Right lobe of liver (tissue), 6 donors: ENCODE data around the gene MARVELD3. TPM values are rescaled to one million over a fixed set of nuclear protein-coding genes. Genes with fewer than 3 reads are reported as not detected.
A peak's percentile ranks its signal among the peaks of the same experiment; 100 is the strongest.

Source experiments
- ATAC-seq, 4 donors: fragments of 200-7000 bp; cut with Tn5 transposase; one replicate each; pipeline ENCODE4 v1.9.1; 2020; ENCODE audit warnings: mild to moderate bottlenecking in 4 of 4, moderate library complexity in 4 of 4
- DNase-seq, 3 donors: peaks; one replicate each; pipeline ENCODE4 v3.0.0-alpha.2; 2020
- H3K27ac ChIP-seq, 3 donors: fragments of 200-600 bp; one replicate each; pipeline ENCODE4 v1.8.0; 2022
- H3K27me3 ChIP-seq, 2 donors: fragments of 200-600 bp; one replicate each; pipeline ENCODE4 v1.8.0; 2022
- H3K36me3 ChIP-seq, 4 donors: fragments of 200-600 bp; sonication (generic) in 1 of 4; one replicate each; pipeline versions ENCODE4 v1.5.1 to v1.8.0; 2017 to 2022; ENCODE audit warnings: control low read depth in 1 of 4
- H3K4me1 ChIP-seq, 4 donors: fragments of 200-600 bp; sonication (generic) in 1 of 4; one replicate each; pipeline versions ENCODE4 v1.5.1 to v1.8.0; 2017 to 2022; ENCODE audit warnings: control low read depth in 1 of 4
- H3K4me3 ChIP-seq, 3 donors: fragments of 200-600 bp; one replicate each; pipeline ENCODE4 v1.8.0; 2022
- H3K9me3 ChIP-seq, 4 donors: fragments of 200-600 bp; sonication (generic) in 1 of 4; one replicate each; pipeline versions ENCODE4 v1.5.1 to v1.8.0; 2017 to 2022; ENCODE audit warnings: control low read depth in 1 of 4
- CTCF ChIP-seq, 4 donors: fragments of 200-600 bp in 3 of 4; fragments of 450-650 bp in 1 of 4; IDR thresholded peaks; one replicate each; pipeline versions ENCODE4 v1.5.1 to v1.8.0; 2016 to 2022; ENCODE audit warnings: antibody characterized with exemption in 4 of 4, mild to moderate bottlenecking in 2 of 4
- POLR2A ChIP-seq: fragments of 450-650 bp; IDR thresholded peaks from one replicate; pipeline ENCODE4 v1.6.1; 2017; ENCODE audit warnings: antibody characterized with exemption, mild to moderate bottlenecking
- WGBS: methylation state at CpG from one replicate; pipeline ENCODE4 v1.1.6; 2018; ENCODE audit warnings: low coverage, low lambda C conversion rate; ENCODE audit not compliant: insufficient coverage; ENCODE audit errors: missing lambda C conversion rate; 5-methylcytosine and 5-hydroxymethylcytosine counted together
- intact Hi-C, 2 donors: fragments of 100-400 bp; cut with DNase I; formaldehyde crosslinking; loops; one replicate each; pipeline versions ENCODE4 v1.11.2 to v1.14.1; 2022
- total RNA-seq, 6 experiments: library from RNA; depleted of rRNA in 2 of 6; stranded (reverse); fragments of >200 nt in 2 of 6; fragmentation: NEBNext Ultra II Directional in 3 of 6; extraction: Animal tissue kit (Norgen Biotek cat#: 25700) in 3 of 6; gene quantifications; one replicate each; pipeline versions ENCODE4 v1.1.0 to v1.2.4, GENCODE V29; 2016 to 2023
- donor health status: DM: no; HTN: yes; CAD: no.
- donor health status: DM: no; HTN: no; CAD: no.
- donor health status: DM: no; HTN: no; CAD: no.
- donor health status: DM: no; HTN: yes; CAD: no.
- donor health status: DM: no; HTN: yes; CAD: no.

The MARVELD3 gene
- total RNA-seq, 6 experiments from 2014 or later: 4.4 to 9.2 (median 5.6) TPM

GRCh38 chr16:71622088-71622487 is 3.9 kb upstream of the MARVELD3 start:
- intact Hi-C loops: no loop called here
- H3K9me3 ChIP-seq: no peaks in the 10 kb centered on the region
- no peaks in the 10 kb centered on the region for H3K36me3 ChIP-seq
- peaks cover 0 to 16% (median 0%) of the 10 kb centered on the region in 4 donors for H3K4me1 ChIP-seq
- TF ChIP-seq POLR2A (no peak), CTCF (IDR thresholded peaks at IDR 0.05) (no peak)
- no peak for ATAC-seq
- DNase-seq: no peak
- H3K4me3 ChIP-seq: no peak overlapping the region
- H3K27me3 ChIP-seq: no peaks in the 10 kb centered on the region
- no peak overlapping the region for H3K27ac ChIP-seq

- H3K4me1 ChIP-seq: peaks cover 0 to 16% (median 0%) of the 10 kb centered on the region in 4 donors
- H3K27ac ChIP-seq: peak overlapping the region in 2 of 3 donors; percentile 54 to 58
- peak; percentile 74 to 82 (median 76) for ATAC-seq
- H3K36me3 ChIP-seq: no peaks in the 10 kb centered on the region
- TF ChIP-seq CTCF (IDR thresholded peaks at IDR 0.05) (no peak), POLR2A (no peak)
- no peaks in the 10 kb centered on the region for H3K27me3 ChIP-seq
- 14% methylated on average over 3 of the region's 3 CpGs for WGBS
- no peak overlapping the region for H3K4me3 ChIP-seq
- intact Hi-C loops: no loop called here
- DNase-seq: no peak
- H3K9me3 ChIP-seq: no peaks in the 10 kb centered on the region
Measured at GRCh38 chr16:71623597-71623996, 2.4 kb upstream of the MARVELD3 start.

- Histone ChIP-seq H3K36me3 (no peaks in the 10 kb centered on the region), H3K4me1 (peaks cover 0 to 16% (median 0%) of the 10 kb centered on the region in 4 donors), H3K27ac (no peak overlapping the region), H3K9me3 (no peaks in the 10 kb centered on the region), H3K27me3 (no peaks in the 10 kb centered on the region), H3K4me3 (peak overlapping the region in 2 of 3 donors; percentile 74 to 85)
- DNase-seq: no peak
- intact Hi-C loops: no loop called here
- no peak for ATAC-seq
- WGBS: 91% methylated on average over 7 of the region's 7 CpGs
- TF ChIP-seq POLR2A (no peak), CTCF (IDR thresholded peaks at IDR 0.05) (no peak)
Measured at GRCh38 chr16:71625113-71625850, 702 bp upstream of the MARVELD3 start.

DNA sequence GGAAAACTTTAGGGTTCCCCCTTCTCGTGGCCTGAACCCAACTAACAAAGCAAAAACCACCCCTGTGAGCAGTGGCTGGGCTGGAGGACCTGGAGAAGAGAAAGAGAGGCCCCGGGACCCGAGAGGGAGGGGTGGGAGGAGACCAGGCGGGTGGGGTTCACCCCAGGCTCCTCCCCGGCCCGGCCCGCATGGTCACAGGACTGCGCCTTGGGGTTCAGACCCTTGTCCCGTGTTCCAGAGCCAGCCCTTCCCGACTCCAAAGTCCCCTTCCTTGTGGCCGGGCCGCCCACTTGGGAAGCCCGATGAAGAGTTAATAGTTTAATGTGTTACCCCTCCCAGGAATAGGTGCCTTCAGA is 852 bp downstream of the MARVELD3 start:
- no peak overlapping the region for H3K27ac ChIP-seq
- peaks cover 0 to 16% (median 0%) of the 10 kb centered on the region in 4 donors for H3K4me1 ChIP-seq
- H3K4me3 ChIP-seq: peak overlapping the region; percentile 65 to 85 (median 74)
- H3K36me3 ChIP-seq: no peaks in the 10 kb centered on the region
- ATAC-seq: peak; percentile 44 to 68 (median 50)
- no peaks in the 10 kb centered on the region for H3K9me3 ChIP-seq
- TF ChIP-seq POLR2A (no peak), CTCF (IDR thresholded peaks at IDR 0.05) (no peak)
- H3K27me3 ChIP-seq: no peaks in the 10 kb centered on the region
- intact Hi-C loops: no loop called here
- peak; percentile 42 to 62 (median 51) for DNase-seq
- WGBS: 18% methylated on average over 4 of the region's 13 CpGs
